ENCODE data around the gene KRT39. TPM values are rescaled to one million over a fixed set of nuclear protein-coding genes. Genes with fewer than 3 reads are reported as not detected.
A peak's percentile ranks its signal among the peaks of the same experiment; 100 is the strongest.

KRT39 gene
- total and polyA plus RNA-seq, 2 of the 13 experiments (the other 11 are each of a cell fraction or from before 2014, with no cell fraction given) = 0.07 to 1.2 TPM

DNA sequence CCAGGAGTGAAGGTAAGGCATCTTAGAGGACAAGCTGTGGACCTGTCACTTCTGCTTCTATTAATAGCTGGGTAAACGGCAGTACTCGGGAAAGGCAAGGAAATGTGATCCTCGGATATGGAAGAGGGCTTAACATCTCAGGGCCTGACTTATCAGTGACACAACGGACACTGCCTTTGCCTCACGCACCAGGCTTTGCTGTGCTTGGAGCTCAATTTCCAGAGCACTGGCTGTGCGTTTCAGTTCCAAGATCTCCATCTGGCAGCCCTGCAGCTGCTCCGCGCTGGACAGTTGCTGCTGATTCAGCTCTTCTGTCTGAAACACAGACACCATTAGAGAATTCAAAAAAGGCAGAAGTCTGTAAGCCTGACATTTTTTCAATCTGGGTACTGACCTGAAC, 13.8 kb upstream of the KRT39 start:
- H3K4me3 ChIP-seq (replicated peaks in 1 of 3; ENCODE audit: insufficient read depth in 1 of 3, low read depth in 2 of 3, low read length in 3 of 3) = no peak overlapping the region
- H3K4me2 ChIP-seq (ENCODE audit: low read depth, low read length) = 0 out of 2 replicates have a peak overlapping the region, but pooled peaks have one; percentile 3
- BruUV-seq (replicated peaks) = no TSS peak
- H3K27me3 ChIP-seq (ENCODE audit: control insufficient read depth in 1 of 2, insufficient read depth in 2 of 2, low read length in 2 of 2) = no peaks in the 10 kb centered on the region
- ChIA-PET CTCF (ENCODE audit: low intra/inter-chr PET ratio, low total read pairs) (no interaction called here), POLR2A (no interaction called here)
- H3K79me2 ChIP-seq (ENCODE audit: insufficient read depth, low read length) = no peaks in the 10 kb centered on the region
- H2AFZ ChIP-seq (ENCODE audit: low read length) = no peak overlapping the region
- no peaks in the 10 kb centered on the region for H4K20me1 ChIP-seq (ENCODE audit: insufficient read depth, low read length)
- DNase-seq (ENCODE audit: low spot score) (no peak), ATAC-seq (no peak), FAIRE-seq (no peak)
- no peak overlapping the region for H3K27ac ChIP-seq (ENCODE audit: extremely low read length, insufficient read depth, low read length)
- peaks cover 6% of the 10 kb centered on the region; the same call in 1 of the 2 replicates for H3K4me1 ChIP-seq (ENCODE audit: insufficient read depth, low read length)
- in situ Hi-C loops (cut with HindIII; ENCODE audit: extremely low pct_ligation_motif_present, low pct_unique_long_range_greater_than_20kb) = no loop called here
- no peaks in the 10 kb centered on the region for H3K36me3 ChIP-seq (replicated peaks in 1 of 2; ENCODE audit: control insufficient read depth in 1 of 2, insufficient read depth in 2 of 2, low read length in 2 of 2)
- intact Hi-C loops (cut with micrococcal nuclease; ENCODE audit: unreplicated experiment) = no loop called here
- 0 out of 2 replicates have a peak, but pooled peaks have one; percentile 35 for TF ChIP-seq MAFF (IDR thresholded peaks at IDR 0.05; ENCODE audit: low read depth, low read length)
- TF ChIP-seq ZKSCAN5 (CRISPR knock-in tag; IDR thresholded peaks at IDR 0.05) = no peak
- TF ChIP-seq MIER3 (CRISPR knock-in tag; IDR thresholded peaks at IDR 0.05; ENCODE audit: borderline replicate concordance) = no peak
- no peak for TF ChIP-seq KLF16 (CRISPR knock-in tag; IDR thresholded peaks at IDR 0.05)
- TF ChIP-seq, protein P1, sequence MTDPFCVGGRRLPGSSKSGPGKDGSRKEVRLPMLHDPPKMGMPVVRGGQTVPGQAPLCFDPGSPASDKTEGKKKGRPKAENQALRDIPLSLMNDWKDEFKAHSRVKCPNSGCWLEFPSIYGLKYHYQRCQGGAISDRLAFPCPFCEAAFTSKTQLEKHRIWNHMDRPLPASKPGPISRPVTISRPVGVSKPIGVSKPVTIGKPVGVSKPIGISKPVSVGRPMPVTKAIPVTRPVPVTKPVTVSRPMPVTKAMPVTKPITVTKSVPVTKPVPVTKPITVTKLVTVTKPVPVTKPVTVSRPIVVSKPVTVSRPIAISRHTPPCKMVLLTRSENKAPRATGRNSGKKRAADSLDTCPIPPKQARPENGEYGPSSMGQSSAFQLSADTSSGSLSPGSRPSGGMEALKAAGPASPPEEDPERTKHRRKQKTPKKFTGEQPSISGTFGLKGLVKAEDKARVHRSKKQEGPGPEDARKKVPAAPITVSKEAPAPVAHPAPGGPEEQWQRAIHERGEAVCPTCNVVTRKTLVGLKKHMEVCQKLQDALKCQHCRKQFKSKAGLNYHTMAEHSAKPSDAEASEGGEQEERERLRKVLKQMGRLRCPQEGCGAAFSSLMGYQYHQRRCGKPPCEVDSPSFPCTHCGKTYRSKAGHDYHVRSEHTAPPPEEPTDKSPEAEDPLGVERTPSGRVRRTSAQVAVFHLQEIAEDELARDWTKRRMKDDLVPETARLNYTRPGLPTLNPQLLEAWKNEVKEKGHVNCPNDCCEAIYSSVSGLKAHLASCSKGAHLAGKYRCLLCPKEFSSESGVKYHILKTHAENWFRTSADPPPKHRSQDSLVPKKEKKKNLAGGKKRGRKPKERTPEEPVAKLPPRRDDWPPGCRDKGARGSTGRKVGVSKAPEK (CRISPR knock-in tag; IDR thresholded peaks at IDR 0.05; ENCODE audit: borderline replicate concordance) = no peak
- peak; percentile 18; the same call in 1 of the 2 replicates for TF ChIP-seq ZNF501 (CRISPR knock-in tag; IDR thresholded peaks at IDR 0.05)
- TF ChIP-seq ZBTB38 (CRISPR knock-in tag; IDR thresholded peaks at IDR 0.05) = peak; percentile 43; the same call in 1 of the 2 replicates
- TF ChIP-seq CEBPG (CRISPR knock-in tag; IDR thresholded peaks at IDR 0.05) = no peak
- no peak for TF ChIP-seq SIX1 (CRISPR knock-in tag; IDR thresholded peaks at IDR 0.05; ENCODE audit: borderline replicate concordance)
- TF ChIP-seq, protein P2, sequence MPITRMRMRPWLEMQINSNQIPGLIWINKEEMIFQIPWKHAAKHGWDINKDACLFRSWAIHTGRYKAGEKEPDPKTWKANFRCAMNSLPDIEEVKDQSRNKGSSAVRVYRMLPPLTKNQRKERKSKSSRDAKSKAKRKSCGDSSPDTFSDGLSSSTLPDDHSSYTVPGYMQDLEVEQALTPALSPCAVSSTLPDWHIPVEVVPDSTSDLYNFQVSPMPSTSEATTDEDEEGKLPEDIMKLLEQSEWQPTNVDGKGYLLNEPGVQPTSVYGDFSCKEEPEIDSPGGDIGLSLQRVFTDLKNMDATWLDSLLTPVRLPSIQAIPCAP (CRISPR knock-in tag; IDR thresholded peaks at IDR 0.05; ENCODE audit: low read depth) = no peak
- TF ChIP-seq, protein P3, sequence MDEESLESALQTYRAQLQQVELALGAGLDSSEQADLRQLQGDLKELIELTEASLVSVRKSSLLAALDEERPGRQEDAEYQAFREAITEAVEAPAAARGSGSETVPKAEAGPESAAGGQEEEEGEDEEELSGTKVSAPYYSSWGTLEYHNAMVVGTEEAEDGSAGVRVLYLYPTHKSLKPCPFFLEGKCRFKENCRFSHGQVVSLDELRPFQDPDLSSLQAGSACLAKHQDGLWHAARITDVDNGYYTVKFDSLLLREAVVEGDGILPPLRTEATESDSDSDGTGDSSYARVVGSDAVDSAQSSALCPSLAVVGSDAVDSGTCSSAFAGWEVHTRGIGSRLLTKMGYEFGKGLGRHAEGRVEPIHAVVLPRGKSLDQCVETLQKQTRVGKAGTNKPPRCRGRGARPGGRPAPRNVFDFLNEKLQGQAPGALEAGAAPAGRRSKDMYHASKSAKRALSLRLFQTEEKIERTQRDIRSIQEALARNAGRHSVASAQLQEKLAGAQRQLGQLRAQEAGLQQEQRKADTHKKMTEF (CRISPR knock-in tag; IDR thresholded peaks at IDR 0.05) = no peak
- peak; percentile 30 to 51; a peak in 3 of 4 replicates for TF ChIP-seq MAFK (conservative IDR thresholded peaks at IDR 0.05 in 1 of 2, IDR thresholded peaks at IDR 0.05 in 1 of 2; ENCODE audit: low read length in 2 of 2)
- no peak for TF ChIP-seq ZNF83 (CRISPR knock-in tag; IDR thresholded peaks at IDR 0.05; ENCODE audit: borderline replicate concordance)
- no peak for TF ChIP-seq ZNF331 (CRISPR knock-in tag; IDR thresholded peaks at IDR 0.05)
- no peak for TF ChIP-seq ZNF446 (CRISPR knock-in tag; IDR thresholded peaks at IDR 0.05)
- no peak overlapping the region for H3K9ac ChIP-seq (ENCODE audit: insufficient read depth, low read depth, low read length)
- no peaks in the 10 kb centered on the region for H3K9me3 ChIP-seq (ENCODE audit: low read length)
- WGBS (ENCODE audit: low lambda C conversion rate) = 52% methylated on average over 8 of the region's 8 CpGs

Measured in HepG2 (cell line).